ENCODE results near the gene CRTC1.

The CRTC1 gene

GRCh38 chr19:18651733-18652132 is 31.7 kb upstream of the CRTC1 start:
- no peak for DNase-seq

GRCh38 chr19:18653853-18654252 is 29.6 kb upstream of the CRTC1 start:
- no peak for DNase-seq

GRCh38 chr19:18654469-18654868 is 29.0 kb upstream of the CRTC1 start:
- DNase-seq: no peak

- no peak for DNase-seq
These were observed 28.2 kb upstream of the CRTC1 start for GRCh38 chr19:18655173-18655844.

- no peak for DNase-seq
These were observed 27.0 kb upstream of the CRTC1 start for GRCh38 chr19:18656337-18657086.

- DNase-seq: no peak
These were observed 25.7 kb upstream of the CRTC1 start for GRCh38 chr19:18657590-18658365.

GRCh38 chr19:18658366-18658855 is 25.1 kb upstream of the CRTC1 start:
- DNase-seq: no peak

- no peak for DNase-seq
These were observed 24.0 kb upstream of the CRTC1 start for GRCh38 chr19:18659281-18660050.

GRCh38 chr19:18660051-18660910 is 23.2 kb upstream of the CRTC1 start:
- no peak for DNase-seq

- DNase-seq: no peak
These were observed 22.4 kb upstream of the CRTC1 start for GRCh38 chr19:18660939-18661670.

GRCh38 chr19:18662972-18663732 is 20.3 kb upstream of the CRTC1 start:
- no peak for DNase-seq

GRCh38 chr19:18663940-18664530 is 19.4 kb upstream of the CRTC1 start:
- no peak for DNase-seq

- DNase-seq: no peak
These were observed 17.7 kb upstream of the CRTC1 start for GRCh38 chr19:18665771-18666202.

- DNase-seq: no peak
These were observed 17.2 kb upstream of the CRTC1 start for GRCh38 chr19:18666317-18666716.

- DNase-seq: no peak
These were observed 16.7 kb upstream of the CRTC1 start for GRCh38 chr19:18666784-18667183.

- no peak for DNase-seq
These were observed 15.8 kb upstream of the CRTC1 start for GRCh38 chr19:18667531-18668251.

- DNase-seq: no peak
These were observed 15.2 kb upstream of the CRTC1 start for GRCh38 chr19:18668252-18668631.

- DNase-seq: no peak
These were observed 14.5 kb upstream of the CRTC1 start for GRCh38 chr19:18668744-18669523.

- DNase-seq: no peak
These were observed 14.0 kb upstream of the CRTC1 start for GRCh38 chr19:18669524-18669817.

Data from activated CD4-positive, CD25-positive, alpha-beta regulatory T cell (primary cell).